H1 (cell line): ENCODE data around the gene TSPAN5. TPM values are rescaled to one million over a fixed set of nuclear protein-coding genes. Genes with fewer than 3 reads are reported as not detected.

Source experiments
- CTCF ChIA-PET: fragments of 300-600 bp; sonication (Branson Sonifier 250); formaldehyde crosslinking; loops from one replicate; lab custom pipeline; 2021; ENCODE audit not compliant: partially characterized antibody; lab: Charles Lee
- POLR2A ChIA-PET: fragments of 300-600 bp; sonication (Branson Sonifier 250); formaldehyde crosslinking; loops from one replicate; lab custom pipeline; 2021; ENCODE audit warnings: inconsistent platforms; ENCODE audit not compliant: partially characterized antibody; lab: Charles Lee
- DNase-seq, 2 experiments: peaks; one replicate each; pipeline versions ENCODE4 v3.0.0 to v3.0.0-alpha.2; 2010 to 2022; ENCODE audit warnings: low spot score in 2 of 2, low read depth in 1 of 2, mixed read lengths in 1 of 2
- FAIRE-seq: peaks from 2 replicates; lab custom pipeline; 2011; peaks lifted over from hg19 to GRCh38; lab: Jason Lieb, UNC
- H2AFZ ChIP-seq: 2 replicates; pipeline ENCODE4 v1.8.1; 2012; ENCODE audit warnings: low read length, inconsistent platforms
- H2AK5ac ChIP-seq: 2 replicates; pipeline ENCODE4 v1.6.1; 2013; ENCODE audit warnings: low read depth, low read length
- H2BK120ac ChIP-seq: replicated peaks from 2 replicates; pipeline ENCODE3; 2013; ENCODE audit warnings: low read depth, low read length, inconsistent platforms
- H2BK12ac ChIP-seq: 2 replicates; pipeline ENCODE4 v1.6.1; 2013; ENCODE audit warnings: low read depth, low read length
- H2BK15ac ChIP-seq: 2 replicates; pipeline ENCODE4 v1.6.1; 2013; ENCODE audit warnings: low read length
- H2BK20ac ChIP-seq: 2 replicates; pipeline ENCODE4 v1.6.1; 2013; ENCODE audit warnings: low read length
- H2BK5ac ChIP-seq: 2 replicates; pipeline ENCODE4 v1.6.1; 2013; ENCODE audit warnings: low read depth, low read length
- H3K14ac ChIP-seq: 2 replicates; pipeline ENCODE4 v1.6.1; 2013; ENCODE audit warnings: inconsistent platforms; ENCODE audit not compliant: insufficient read length
- H3K18ac ChIP-seq: 2 replicates; pipeline ENCODE4 v1.6.1; 2013; ENCODE audit warnings: low read length; ENCODE audit errors: extremely low read depth
- H3K23ac ChIP-seq: 2 replicates; pipeline ENCODE4 v1.6.1; 2013; ENCODE audit warnings: inconsistent platforms; ENCODE audit not compliant: insufficient read length
- H3K23me2 ChIP-seq: 2 replicates; pipeline ENCODE4 v1.6.1; 2013; ENCODE audit warnings: low read depth, low read length
- H3K27ac ChIP-seq: 2 replicates; pipeline ENCODE4 v1.6.1; 2011; ENCODE audit warnings: low read depth, low read length, inconsistent platforms
- H3K27me3 ChIP-seq, 4 experiments: replicated peaks in 1 of 4; 1 replicate in 1 of 4; 2 replicates in 3 of 4; pipeline versions ENCODE4 v1.6.1 to v1.8.1; 2011 to 2013; ENCODE audit warnings: low read length in 3 of 4, mild to moderate bottlenecking in 3 of 4, inconsistent platforms in 2 of 4, mixed read lengths in 2 of 4, moderate library complexity in 1 of 4; ENCODE audit not compliant: control insufficient read depth in 3 of 4, insufficient read depth in 3 of 4; ENCODE audit errors: extremely low read depth in 1 of 4
- H3K36me3 ChIP-seq, 4 experiments: 2 replicates each; pipeline versions ENCODE4 v1.6.1 to v1.8.1; 2011 to 2013; ENCODE audit warnings: mild to moderate bottlenecking in 4 of 4, low read length in 3 of 4, moderate library complexity in 2 of 4, control low read depth in 1 of 4, inconsistent platforms in 1 of 4; ENCODE audit not compliant: insufficient read depth in 4 of 4, control insufficient read depth in 2 of 4
- H3K4ac ChIP-seq: replicated peaks from 2 replicates; pipeline ENCODE3; 2013; ENCODE audit warnings: low read length, low read depth, mixed read lengths, inconsistent platforms; ENCODE audit not compliant: insufficient read length
- H3K4me1 ChIP-seq, 4 experiments: replicated peaks in 1 of 4; 1 replicate in 1 of 4; 2 replicates in 3 of 4; pipeline versions ENCODE4 v1.6.1 to v1.8.1; 2011 to 2013; ENCODE audit warnings: low read length in 3 of 4, inconsistent platforms in 2 of 4, mixed read lengths in 1 of 4; ENCODE audit not compliant: insufficient read depth in 4 of 4, control insufficient read depth in 3 of 4
- H3K4me2 ChIP-seq, 2 experiments: 2 replicates each; pipeline versions ENCODE4 v1.6.1 to v1.8.1; 2011 to 2013; ENCODE audit warnings: low read depth in 2 of 2, low read length in 2 of 2, control low read depth in 1 of 2, inconsistent platforms in 1 of 2, mild to moderate bottlenecking in 1 of 2; ENCODE audit not compliant: insufficient read depth in 1 of 2
- H3K4me3 ChIP-seq, 4 experiments: fragments of 200-600, 300-600 bp in 1 of 4; sonication (generic), shearing (Covaris generic), sonication (Bioruptor Twin) in 1 of 4; 2 replicates each; pipeline versions ENCODE4 v1.5.1 to v1.8.1; 2011 to 2016; ENCODE audit warnings: low read length in 4 of 4, low read depth in 3 of 4, control low read depth in 2 of 4, inconsistent platforms in 2 of 4, mild to moderate bottlenecking in 2 of 4, mixed read lengths in 1 of 4, moderate library complexity in 1 of 4; ENCODE audit not compliant: insufficient read depth in 2 of 4; ENCODE audit errors: extremely low read depth in 1 of 4
- H3K56ac ChIP-seq: replicated peaks from 2 replicates; pipeline ENCODE3; 2013; ENCODE audit warnings: low read depth, mild to moderate bottlenecking, mixed read lengths, low read length, inconsistent platforms; ENCODE audit not compliant: insufficient read length
- H3K79me1 ChIP-seq: 2 replicates; pipeline ENCODE4 v1.6.1; 2013; ENCODE audit warnings: low read depth, low read length, control low read depth
- H3K79me2 ChIP-seq, 2 experiments: 2 replicates each; pipeline versions ENCODE4 v1.6.1 to v1.8.1; 2012 to 2013; ENCODE audit warnings: low read length in 2 of 2, mild to moderate bottlenecking in 2 of 2, inconsistent platforms in 1 of 2; ENCODE audit not compliant: insufficient read depth in 2 of 2, control insufficient read depth in 1 of 2
- H3K9ac ChIP-seq, 4 experiments: replicated peaks in 1 of 4; 1 replicate in 1 of 4; 2 replicates in 3 of 4; pipeline versions ENCODE4 v1.6.1 to v1.8.1; 2011 to 2013; ENCODE audit warnings: low read depth in 3 of 4, low read length in 3 of 4, control low read depth in 2 of 4, mild to moderate bottlenecking in 2 of 4, moderate library complexity in 2 of 4, inconsistent platforms in 1 of 4; ENCODE audit errors: extremely low read depth in 1 of 4
- H3K9me3 ChIP-seq, 2 experiments: 2 replicates each; pipeline versions ENCODE4 v1.6.1 to v1.8.1; 2012 to 2013; ENCODE audit warnings: mild to moderate bottlenecking in 2 of 2, moderate library complexity in 2 of 2, control low read depth in 1 of 2, inconsistent platforms in 1 of 2, low read depth in 1 of 2, low read length in 1 of 2, mixed read lengths in 1 of 2; ENCODE audit not compliant: insufficient read depth in 2 of 2
- H4K20me1 ChIP-seq, 2 experiments: replicated peaks in 1 of 2; 2 replicates each; pipeline versions ENCODE3 to v1.8.1; 2011 to 2013; ENCODE audit warnings: inconsistent platforms in 2 of 2, low read length in 2 of 2, mild to moderate bottlenecking in 1 of 2; ENCODE audit not compliant: insufficient read depth in 2 of 2, control insufficient read depth in 1 of 2
- H4K5ac ChIP-seq: 2 replicates; pipeline ENCODE4 v1.6.1; 2013; ENCODE audit warnings: low read length, low read depth, mixed read lengths, inconsistent platforms; ENCODE audit not compliant: insufficient read length
- H4K8ac ChIP-seq: 2 replicates; pipeline ENCODE4 v1.8.0; 2013; ENCODE audit warnings: mild to moderate bottlenecking, moderate library complexity, low read length, inconsistent platforms; ENCODE audit not compliant: insufficient read depth; ENCODE audit errors: extremely low read depth
- H4K91ac ChIP-seq: replicated peaks from 2 replicates; pipeline ENCODE3; 2013; ENCODE audit warnings: low read length, mixed read lengths, inconsistent platforms; ENCODE audit not compliant: insufficient read length
- NRF1 ChIP-seq: IDR thresholded peaks from 2 replicates; pipeline ENCODE4 v1.6.1; 2011; ENCODE audit warnings: mild to moderate bottlenecking, low read depth, low read length, improper control_type of control experiment
- RAD21 ChIP-seq, 2 experiments: IDR thresholded peaks in 1 of 2; conservative IDR thresholded peaks in 1 of 2; 2 replicates each; pipeline ENCODE4 v1.6.1; 2011; ENCODE audit warnings: low read depth in 2 of 2, low read length in 2 of 2, improper control_type of control experiment in 1 of 2, inconsistent platforms in 1 of 2, mild to moderate bottlenecking in 1 of 2, moderate library complexity in 1 of 2
- polyA plus RNA-seq, 7 experiments: library from polyadenylated mRNA; depleted of rRNA in 3 of 7; stranded (reverse) in 5 of 7; unstranded in 2 of 7; fragments of >200 nt in 5 of 7; fragments of 200-250 nt in 2 of 7; gene quantifications; 1 replicate in 5 of 7; 2 replicates in 1 of 7; 4 replicates in 1 of 7; pipeline versions ENCODE4 v1.2.1 to v1.2.3, GENCODE V29; 2011 to 2013; ENCODE audit warnings: missing spikeins in 2 of 7, mixed read lengths in 2 of 7
- total RNA-seq: library from RNA; stranded (reverse); fragmentation: NEBNext Ultra II Directional; extraction: Animal tissue kit (Norgen Biotek cat#: 25700); gene quantifications from 2 replicates; pipeline ENCODE4 v1.2.1, GENCODE V29; 2021

TSPAN5 gene
- total and polyA plus RNA-seq, 2 of the 8 experiments (the other 6 are each of a cell fraction or from before 2014, with no cell fraction given), result 17.6 to 21.2 TPM

DNA sequence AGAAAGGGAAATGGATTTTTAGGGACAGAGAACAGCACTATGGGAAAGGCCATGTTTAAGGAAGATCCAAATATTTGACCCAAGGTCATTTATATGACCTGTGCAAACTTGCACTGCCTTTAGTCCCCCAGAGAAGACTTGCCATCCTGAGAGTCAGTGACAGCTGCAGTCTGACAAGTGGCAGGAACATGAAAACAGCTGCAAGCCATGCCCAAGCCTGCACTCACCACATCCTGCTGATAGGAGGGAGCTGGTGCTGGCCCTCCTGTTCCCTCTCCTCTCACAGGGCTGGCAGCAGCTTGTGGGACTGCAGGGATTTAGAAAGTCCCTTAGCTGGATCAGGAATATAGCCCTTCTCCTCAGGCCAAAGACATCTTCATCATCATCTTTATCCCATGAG lies 209.5 kb downstream of the TSPAN5 start:
- no peaks in the 10 kb centered on the region for H4K20me1 ChIP-seq
- H3K79me2 ChIP-seq, result no peaks in the 10 kb centered on the region
- no peak overlapping the region for H3K56ac ChIP-seq
- DNase-seq, result no peak
- H2AK5ac ChIP-seq, result no peak overlapping the region
- no peak for TF ChIP-seq RAD21 (IDR thresholded peaks at IDR 0.05 in 1 of 2, conservative IDR thresholded peaks at IDR 0.05 in 1 of 2; ENCODE audit: low read depth in 2 of 2, low read length in 2 of 2)
- no peak for TF ChIP-seq NRF1
- H3K14ac ChIP-seq, result no peak overlapping the region
- H4K8ac ChIP-seq, result no peak overlapping the region; the same call in 1 of the 2 replicates
- H3K4me1 ChIP-seq, result no peaks in the 10 kb centered on the region
- no peak overlapping the region for H3K9ac ChIP-seq
- no peak overlapping the region for H2BK15ac ChIP-seq
- no peaks in the 10 kb centered on the region for H3K27me3 ChIP-seq
- H3K79me1 ChIP-seq, result no peaks in the 10 kb centered on the region
- H3K18ac ChIP-seq, result no peak overlapping the region
- ChIA-PET CTCF (interaction anchor here (0.6 to 1.9 kb wide), 6 partner anchors 12 to 336 kb away, joined by 3 to 4 read pairs (median 4); no protein-coding TSS in a partner anchor), POLR2A (no interaction called here)
- H2BK5ac ChIP-seq, result no peak overlapping the region
- no peak overlapping the region for H3K23ac ChIP-seq
- no peak overlapping the region for H3K4me2 ChIP-seq
- no peaks in the 10 kb centered on the region for H3K9me3 ChIP-seq
- FAIRE-seq, result no peak
- H3K27ac ChIP-seq, result no peak overlapping the region
- no peak overlapping the region for H2BK12ac ChIP-seq
- no peaks in the 10 kb centered on the region for H3K23me2 ChIP-seq
- no peak overlapping the region for H3K4me3 ChIP-seq
- no peak overlapping the region for H2AFZ ChIP-seq
- no peak overlapping the region for H4K91ac ChIP-seq
- no peak overlapping the region for H3K4ac ChIP-seq
- H4K5ac ChIP-seq, result no peak overlapping the region
- no peak overlapping the region for H2BK20ac ChIP-seq
- no peak overlapping the region for H2BK120ac ChIP-seq
- H3K36me3 ChIP-seq, result no peaks in the 10 kb centered on the region
